ENCODE results near the gene GATA6. TPM values are rescaled to one million over a fixed set of nuclear protein-coding genes. Genes with fewer than 3 reads are reported as not detected.

Gene GATA6
- total and polyA plus RNA-seq, 2 of the 13 experiments (the other 11 are each of a cell fraction or from before 2014, with no cell fraction given): 0.84 to 3.2 TPM

DNA sequence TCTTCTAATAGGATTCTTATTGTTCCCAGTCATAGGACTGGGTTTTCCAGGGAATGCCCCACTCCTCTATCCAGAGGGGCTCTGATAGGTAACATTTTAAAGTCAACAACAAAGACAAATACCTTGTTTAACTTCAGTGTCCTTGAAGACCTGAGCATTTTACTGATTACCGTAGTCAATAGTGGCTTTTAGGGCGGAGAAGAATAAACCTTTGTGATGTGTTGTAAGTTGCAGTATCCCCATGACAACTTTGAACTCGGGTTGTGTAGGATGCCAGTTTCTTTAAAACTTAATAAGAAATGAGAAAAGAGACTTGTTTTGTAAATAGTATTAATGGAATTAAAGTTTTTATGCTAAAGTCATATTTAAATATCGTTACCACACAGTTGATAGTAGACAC lies 6.0 kb downstream of the GATA6 start (continued):
- TF ChIP-seq ZNF205 (CRISPR knock-in tag; IDR thresholded peaks at IDR 0.05) (no peak), ONECUT2 (CRISPR knock-in tag; IDR thresholded peaks at IDR 0.05) (peak; percentile 65), SIX1 (CRISPR knock-in tag; IDR thresholded peaks at IDR 0.05; ENCODE audit: borderline replicate concordance) (no peak), ZSCAN9 (CRISPR knock-in tag; IDR thresholded peaks at IDR 0.05; ENCODE audit: borderline replicate concordance) (no peak), SMARCE1 (IDR thresholded peaks at IDR 0.05; ENCODE audit: borderline replicate concordance) (no peak), AKAP8 (CRISPR knock-in tag; IDR thresholded peaks at IDR 0.05) (no peak), ZNF543 (CRISPR knock-in tag; IDR thresholded peaks at IDR 0.05) (no peak), KAT7 (CRISPR knock-in tag; IDR thresholded peaks at IDR 0.05; ENCODE audit: borderline replicate concordance) (no peak), NKX3-1 (CRISPR knock-in tag; IDR thresholded peaks at IDR 0.05) (no peak), ZFP37 (CRISPR knock-in tag; IDR thresholded peaks at IDR 0.05; ENCODE audit: borderline replicate concordance) (no peak), TEAD2 (CRISPR knock-in tag; IDR thresholded peaks at IDR 0.05) (no peak), RAD51 (IDR thresholded peaks at IDR 0.05; ENCODE audit: borderline replicate concordance) (no peak), ZNF749 (CRISPR knock-in tag; IDR thresholded peaks at IDR 0.05; ENCODE audit: borderline replicate concordance) (no peak), MAFF (IDR thresholded peaks at IDR 0.05; ENCODE audit: low read depth, low read length) (no peak)
- TF ChIP-seq, protein P1, sequence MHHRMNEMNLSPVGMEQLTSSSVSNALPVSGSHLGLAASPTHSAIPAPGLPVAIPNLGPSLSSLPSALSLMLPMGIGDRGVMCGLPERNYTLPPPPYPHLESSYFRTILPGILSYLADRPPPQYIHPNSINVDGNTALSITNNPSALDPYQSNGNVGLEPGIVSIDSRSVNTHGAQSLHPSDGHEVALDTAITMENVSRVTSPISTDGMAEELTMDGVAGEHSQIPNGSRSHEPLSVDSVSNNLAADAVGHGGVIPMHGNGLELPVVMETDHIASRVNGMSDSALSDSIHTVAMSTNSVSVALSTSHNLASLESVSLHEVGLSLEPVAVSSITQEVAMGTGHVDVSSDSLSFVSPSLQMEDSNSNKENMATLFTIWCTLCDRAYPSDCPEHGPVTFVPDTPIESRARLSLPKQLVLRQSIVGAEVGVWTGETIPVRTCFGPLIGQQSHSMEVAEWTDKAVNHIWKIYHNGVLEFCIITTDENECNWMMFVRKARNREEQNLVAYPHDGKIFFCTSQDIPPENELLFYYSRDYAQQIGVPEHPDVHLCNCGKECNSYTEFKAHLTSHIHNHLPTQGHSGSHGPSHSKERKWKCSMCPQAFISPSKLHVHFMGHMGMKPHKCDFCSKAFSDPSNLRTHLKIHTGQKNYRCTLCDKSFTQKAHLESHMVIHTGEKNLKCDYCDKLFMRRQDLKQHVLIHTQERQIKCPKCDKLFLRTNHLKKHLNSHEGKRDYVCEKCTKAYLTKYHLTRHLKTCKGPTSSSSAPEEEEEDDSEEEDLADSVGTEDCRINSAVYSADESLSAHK (CRISPR knock-in tag; IDR thresholded peaks at IDR 0.05; ENCODE audit: borderline replicate concordance): no peak
- TF ChIP-seq, protein P2, sequence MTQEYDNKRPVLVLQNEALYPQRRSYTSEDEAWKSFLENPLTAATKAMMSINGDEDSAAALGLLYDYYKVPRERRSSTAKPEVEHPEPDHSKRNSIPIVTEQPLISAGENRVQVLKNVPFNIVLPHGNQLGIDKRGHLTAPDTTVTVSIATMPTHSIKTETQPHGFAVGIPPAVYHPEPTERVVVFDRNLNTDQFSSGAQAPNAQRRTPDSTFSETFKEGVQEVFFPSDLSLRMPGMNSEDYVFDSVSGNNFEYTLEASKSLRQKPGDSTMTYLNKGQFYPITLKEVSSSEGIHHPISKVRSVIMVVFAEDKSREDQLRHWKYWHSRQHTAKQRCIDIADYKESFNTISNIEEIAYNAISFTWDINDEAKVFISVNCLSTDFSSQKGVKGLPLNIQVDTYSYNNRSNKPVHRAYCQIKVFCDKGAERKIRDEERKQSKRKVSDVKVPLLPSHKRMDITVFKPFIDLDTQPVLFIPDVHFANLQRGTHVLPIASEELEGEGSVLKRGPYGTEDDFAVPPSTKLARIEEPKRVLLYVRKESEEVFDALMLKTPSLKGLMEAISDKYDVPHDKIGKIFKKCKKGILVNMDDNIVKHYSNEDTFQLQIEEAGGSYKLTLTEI (CRISPR knock-in tag; conservative IDR thresholded peaks at IDR 0.05): no peak
- TF ChIP-seq, protein P3, sequence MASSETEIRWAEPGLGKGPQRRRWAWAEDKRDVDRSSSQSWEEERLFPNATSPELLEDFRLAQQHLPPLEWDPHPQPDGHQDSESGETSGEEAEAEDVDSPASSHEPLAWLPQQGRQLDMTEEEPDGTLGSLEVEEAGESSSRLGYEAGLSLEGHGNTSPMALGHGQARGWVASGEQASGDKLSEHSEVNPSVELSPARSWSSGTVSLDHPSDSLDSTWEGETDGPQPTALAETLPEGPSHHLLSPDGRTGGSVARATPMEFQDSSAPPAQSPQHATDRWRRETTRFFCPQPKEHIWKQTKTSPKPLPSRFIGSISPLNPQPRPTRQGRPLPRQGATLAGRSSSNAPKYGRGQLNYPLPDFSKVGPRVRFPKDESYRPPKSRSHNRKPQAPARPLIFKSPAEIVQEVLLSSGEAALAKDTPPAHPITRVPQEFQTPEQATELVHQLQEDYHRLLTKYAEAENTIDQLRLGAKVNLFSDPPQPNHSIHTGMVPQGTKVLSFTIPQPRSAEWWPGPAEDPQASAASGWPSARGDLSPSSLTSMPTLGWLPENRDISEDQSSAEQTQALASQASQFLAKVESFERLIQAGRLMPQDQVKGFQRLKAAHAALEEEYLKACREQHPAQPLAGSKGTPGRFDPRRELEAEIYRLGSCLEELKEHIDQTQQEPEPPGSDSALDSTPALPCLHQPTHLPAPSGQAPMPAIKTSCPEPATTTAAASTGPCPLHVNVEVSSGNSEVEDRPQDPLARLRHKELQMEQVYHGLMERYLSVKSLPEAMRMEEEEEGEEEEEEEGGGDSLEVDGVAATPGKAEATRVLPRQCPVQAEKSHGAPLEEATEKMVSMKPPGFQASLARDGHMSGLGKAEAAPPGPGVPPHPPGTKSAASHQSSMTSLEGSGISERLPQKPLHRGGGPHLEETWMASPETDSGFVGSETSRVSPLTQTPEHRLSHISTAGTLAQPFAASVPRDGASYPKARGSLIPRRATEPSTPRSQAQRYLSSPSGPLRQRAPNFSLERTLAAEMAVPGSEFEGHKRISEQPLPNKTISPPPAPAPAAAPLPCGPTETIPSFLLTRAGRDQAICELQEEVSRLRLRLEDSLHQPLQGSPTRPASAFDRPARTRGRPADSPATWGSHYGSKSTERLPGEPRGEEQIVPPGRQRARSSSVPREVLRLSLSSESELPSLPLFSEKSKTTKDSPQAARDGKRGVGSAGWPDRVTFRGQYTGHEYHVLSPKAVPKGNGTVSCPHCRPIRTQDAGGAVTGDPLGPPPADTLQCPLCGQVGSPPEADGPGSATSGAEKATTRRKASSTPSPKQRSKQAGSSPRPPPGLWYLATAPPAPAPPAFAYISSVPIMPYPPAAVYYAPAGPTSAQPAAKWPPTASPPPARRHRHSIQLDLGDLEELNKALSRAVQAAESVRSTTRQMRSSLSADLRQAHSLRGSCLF (CRISPR knock-in tag; IDR thresholded peaks at IDR 0.05; ENCODE audit: borderline replicate concordance): no peak
- TF ChIP-seq, protein P4, sequence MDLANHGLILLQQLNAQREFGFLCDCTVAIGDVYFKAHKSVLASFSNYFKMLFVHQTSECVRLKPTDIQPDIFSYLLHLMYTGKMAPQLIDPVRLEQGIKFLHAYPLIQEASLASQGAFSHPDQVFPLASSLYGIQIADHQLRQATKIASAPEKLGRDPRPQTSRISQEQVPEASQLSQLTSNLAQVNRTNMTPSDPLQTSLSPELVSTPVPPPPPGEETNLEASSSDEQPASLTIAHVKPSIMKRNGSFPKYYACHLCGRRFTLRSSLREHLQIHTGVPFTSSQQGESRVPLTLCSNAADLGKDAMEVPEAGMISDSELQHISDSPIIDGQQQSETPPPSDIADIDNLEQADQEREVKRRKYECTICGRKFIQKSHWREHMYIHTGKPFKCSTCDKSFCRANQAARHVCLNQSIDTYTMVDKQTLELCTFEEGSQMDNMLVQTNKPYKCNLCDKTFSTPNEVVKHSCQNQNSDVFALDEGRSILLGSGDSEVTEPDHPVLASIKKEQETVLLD (CRISPR knock-in tag; IDR thresholded peaks at IDR 0.05; ENCODE audit: low read depth): no peak
- TF ChIP-seq, protein P5, sequence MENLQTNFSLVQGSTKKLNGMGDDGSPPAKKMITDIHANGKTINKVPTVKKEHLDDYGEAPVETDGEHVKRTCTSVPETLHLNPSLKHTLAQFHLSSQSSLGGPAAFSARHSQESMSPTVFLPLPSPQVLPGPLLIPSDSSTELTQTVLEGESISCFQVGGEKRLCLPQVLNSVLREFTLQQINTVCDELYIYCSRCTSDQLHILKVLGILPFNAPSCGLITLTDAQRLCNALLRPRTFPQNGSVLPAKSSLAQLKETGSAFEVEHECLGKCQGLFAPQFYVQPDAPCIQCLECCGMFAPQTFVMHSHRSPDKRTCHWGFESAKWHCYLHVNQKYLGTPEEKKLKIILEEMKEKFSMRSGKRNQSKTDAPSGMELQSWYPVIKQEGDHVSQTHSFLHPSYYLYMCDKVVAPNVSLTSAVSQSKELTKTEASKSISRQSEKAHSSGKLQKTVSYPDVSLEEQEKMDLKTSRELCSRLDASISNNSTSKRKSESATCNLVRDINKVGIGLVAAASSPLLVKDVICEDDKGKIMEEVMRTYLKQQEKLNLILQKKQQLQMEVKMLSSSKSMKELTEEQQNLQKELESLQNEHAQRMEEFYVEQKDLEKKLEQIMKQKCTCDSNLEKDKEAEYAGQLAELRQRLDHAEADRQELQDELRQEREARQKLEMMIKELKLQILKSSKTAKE (CRISPR knock-in tag; IDR thresholded peaks at IDR 0.05; ENCODE audit: borderline replicate concordance): no peak
